CD4-positive, alpha-beta memory T cell (primary cell): ENCODE data around the gene PLCG2. TPM values are rescaled to one million over a fixed set of nuclear protein-coding genes. Genes with fewer than 3 reads are reported as not detected.
"Not testable (repeated sequence)": the region's sequence is repeated elsewhere in the genome, so short reads cannot be mapped to it uniquely, and the experiment has no call there.

Experiments used
- CTCF ChIA-PET: fragments of 350-600 bp; sonication (Branson Sonifier 250); formaldehyde crosslinking; loops from one replicate; lab custom pipeline; 2021; ENCODE audit warnings: inconsistent platforms; ENCODE audit not compliant: partially characterized antibody; lab: Charles Lee
- POLR2A ChIA-PET: fragments of 350-600 bp; sonication (Branson Sonifier 250); formaldehyde crosslinking; loops from one replicate; lab custom pipeline; 2021; ENCODE audit not compliant: partially characterized antibody; lab: Charles Lee
- DNase-seq, 5 donors: peaks; one replicate each; pipeline versions ENCODE4 v3.0.0 to v3.0.0-alpha.2; 2020 to 2022; ENCODE audit warnings: mixed read lengths in 1 of 5
- H3K27ac ChIP-seq: one replicate; pipeline ENCODE4 v1.7.0; 2013; ENCODE audit warnings: low read depth, low read length
- H3K27me3 ChIP-seq: 2 replicates; pipeline ENCODE4 v1.7.0; 2013; ENCODE audit warnings: mild to moderate bottlenecking, low read length, moderate library complexity; ENCODE audit not compliant: insufficient read depth
- H3K36me3 ChIP-seq: 2 replicates; pipeline ENCODE4 v1.7.0; 2013; ENCODE audit warnings: mild to moderate bottlenecking, low read length, moderate library complexity; ENCODE audit not compliant: insufficient read depth
- H3K4me1 ChIP-seq: 2 replicates; pipeline ENCODE4 v1.7.0; 2013; ENCODE audit warnings: mild to moderate bottlenecking, low read length, moderate library complexity; ENCODE audit not compliant: insufficient read depth
- H3K4me3 ChIP-seq, 2 donors: one replicate each; pipeline ENCODE4 v1.7.0; 2013; ENCODE audit warnings: low read length in 2 of 2, mild to moderate bottlenecking in 1 of 2
- H3K9me3 ChIP-seq, 2 donors: one replicate each; pipeline ENCODE4 v1.7.0; 2013; ENCODE audit warnings: low read length in 2 of 2, control low read depth in 1 of 2; ENCODE audit not compliant: control insufficient read depth in 1 of 2
- H3K27ac Mint-ChIP-seq, 7 donors: one replicate each; pipeline ENCODE4 v1.8.0; 2020 to 2021; ENCODE audit warnings: mixed read lengths in 7 of 7, mild to moderate bottlenecking in 6 of 7, inconsistent platforms in 3 of 7, moderate library complexity in 3 of 7
- H3K27me3 Mint-ChIP-seq, 2 donors: one replicate each; pipeline ENCODE4 v1.8.0; 2020 to 2021; ENCODE audit warnings: mixed read lengths in 2 of 2
- H3K36me3 Mint-ChIP-seq, 2 donors: one replicate each; pipeline ENCODE4 v1.8.0; 2020 to 2021; ENCODE audit warnings: mixed read lengths in 2 of 2, inconsistent platforms in 1 of 2, mild to moderate bottlenecking in 1 of 2
- H3K4me1 Mint-ChIP-seq, 4 donors: one replicate each; pipeline ENCODE4 v1.8.0; 2020 to 2021; ENCODE audit warnings: mixed read lengths in 4 of 4, mild to moderate bottlenecking in 1 of 4
- H3K4me3 Mint-ChIP-seq, 8 donors: one replicate each; pipeline ENCODE4 v1.8.0; 2020 to 2021; ENCODE audit warnings: mixed read lengths in 8 of 8, mild to moderate bottlenecking in 7 of 8, moderate library complexity in 6 of 8, inconsistent platforms in 3 of 8
- H3K9me3 Mint-ChIP-seq, 8 donors: one replicate each; pipeline ENCODE4 v1.8.0; 2020 to 2021; ENCODE audit warnings: mixed read lengths in 8 of 8, mild to moderate bottlenecking in 5 of 8, inconsistent platforms in 3 of 8, moderate library complexity in 1 of 8
- intact Hi-C: fragments of 100-400 bp; cut with micrococcal nuclease; formaldehyde crosslinking; loops from one replicate; pipeline ENCODE4 v1.15.1; 2023
- polyA plus RNA-seq, 2 donors: library from polyadenylated mRNA; unstranded; fragments of 300-500 nt; fragmentation: Illumina TruSeq; gene quantifications; one replicate each; pipeline ENCODE4 v1.2.3, GENCODE V29; 2021
- total RNA-seq, 2 experiments: library from RNA; stranded (reverse); gene quantifications; one replicate each; pipeline ENCODE4 v1.2.3, GENCODE V29; 2021

The PLCG2 gene
- total and polyA plus RNA-seq, 4 experiments from 2014 or later: 0.63 to 2.4 (median 2.1) TPM

- ChIA-PET POLR2A (no interaction called here), CTCF (no interaction called here)
- H3K4me1 Mint-ChIP-seq: no peaks in the 10 kb centered on the region
- Histone ChIP-seq H3K4me3 (no peak overlapping the region), H3K27me3 (no peaks in the 10 kb centered on the region), H3K36me3 (no peaks in the 10 kb centered on the region), H3K27ac (no peak overlapping the region), H3K9me3 (no peaks in the 10 kb centered on the region), H3K4me1 (no peaks in the 10 kb centered on the region)
- no peak overlapping the region for H3K4me3 Mint-ChIP-seq
- no peak for DNase-seq
- H3K27ac Mint-ChIP-seq: no peak overlapping the region
- peaks cover 0 to 20% (median 9%) of the 10 kb centered on the region in 8 donors for H3K9me3 Mint-ChIP-seq
- intact Hi-C loops: no loop called here
- peaks cover 2 to 3% of the 10 kb centered on the region in 2 donors for H3K36me3 Mint-ChIP-seq
- no peaks in the 10 kb centered on the region for H3K27me3 Mint-ChIP-seq
These were observed 177.3 kb downstream of the PLCG2 start for GRCh38 chr16:81956213-81956948.

- DNase-seq: no peak
- Mint-ChIP-seq H3K9me3 (peaks cover 0 to 4% (median 0%) of the 10 kb centered on the region in 8 donors), H3K4me3 (no peak overlapping the region), H3K36me3 (no peaks in the 10 kb centered on the region), H3K4me1 (no peaks in the 10 kb centered on the region), H3K27ac (no peak overlapping the region), H3K27me3 (peaks cover 2 to 7% of the 10 kb centered on the region in 2 donors)
- intact Hi-C loops: no loop called here
- Histone ChIP-seq H3K36me3 (no peaks in the 10 kb centered on the region), H3K9me3 (no peaks in the 10 kb centered on the region), H3K4me1 (no peaks in the 10 kb centered on the region), H3K4me3 (no peak overlapping the region), H3K27ac (no peak overlapping the region), H3K27me3 (no peaks in the 10 kb centered on the region)
- CTCF ChIA-PET: no interaction called here
- POLR2A ChIA-PET: no interaction called here
These were observed 185.7 kb downstream of the PLCG2 start for GRCh38 chr16:81964808-81965207.

- no peaks in the 10 kb centered on the region for H3K4me1 Mint-ChIP-seq
- H3K4me3 ChIP-seq: no peak overlapping the region
- ChIA-PET CTCF (interaction anchor here (0.7 kb wide), 1 partner anchor 144 kb away, joined by 4 read pairs; no protein-coding TSS in a partner anchor), POLR2A (no interaction called here)
- no peaks in the 10 kb centered on the region for H3K36me3 ChIP-seq
- no peak overlapping the region for H3K27ac Mint-ChIP-seq
- peaks cover 2 to 7% of the 10 kb centered on the region in 2 donors for H3K27me3 Mint-ChIP-seq
- H3K4me3 Mint-ChIP-seq: no peak overlapping the region
- no peaks in the 10 kb centered on the region for H3K36me3 Mint-ChIP-seq
- intact Hi-C loops: no loop called here
- H3K27me3 ChIP-seq: no peaks in the 10 kb centered on the region
- no peak overlapping the region for H3K27ac ChIP-seq
- H3K9me3 ChIP-seq: no peaks in the 10 kb centered on the region
- H3K9me3 Mint-ChIP-seq: peaks cover 4 to 21% (median 12%) of the 10 kb centered on the region in 8 donors
- H3K4me1 ChIP-seq: no peaks in the 10 kb centered on the region
- DNase-seq: no peak
These were observed 188.3 kb downstream of the PLCG2 start for GRCh38 chr16:81967358-81967757.

GRCh38 chr16:81971853-81972252 is 192.8 kb downstream of the PLCG2 start:
- no peak overlapping the region for H3K27ac ChIP-seq
- no peak overlapping the region for H3K27ac Mint-ChIP-seq
- H3K36me3 Mint-ChIP-seq: peaks cover 3 to 5% of the 10 kb centered on the region in 2 donors
- intact Hi-C loops: no loop called here
- H3K9me3 ChIP-seq: no peaks in the 10 kb centered on the region
- POLR2A ChIA-PET: no interaction called here
- no peak overlapping the region for H3K4me3 Mint-ChIP-seq
- H3K4me1 Mint-ChIP-seq: no peaks in the 10 kb centered on the region
- peaks cover 3 to 5% of the 10 kb centered on the region in 2 donors for H3K27me3 Mint-ChIP-seq
- H3K4me1 ChIP-seq: no peaks in the 10 kb centered on the region
- peaks cover 8 to 51% (median 36%) of the 10 kb centered on the region in 8 donors for H3K9me3 Mint-ChIP-seq
- CTCF ChIA-PET: no interaction called here
- no peaks in the 10 kb centered on the region for H3K27me3 ChIP-seq
- no peak overlapping the region for H3K4me3 ChIP-seq
- H3K36me3 ChIP-seq: no peaks in the 10 kb centered on the region
- DNase-seq: no peak

- no peak overlapping the region for H3K4me3 Mint-ChIP-seq
- no peak for DNase-seq
- Histone ChIP-seq H3K4me1 (no peaks in the 10 kb centered on the region), H3K4me3 (no peak overlapping the region), H3K27ac (no peak overlapping the region), H3K9me3 (no peaks in the 10 kb centered on the region), H3K36me3 (no peaks in the 10 kb centered on the region), H3K27me3 (no peaks in the 10 kb centered on the region)
- intact Hi-C loops: no loop called here
- peaks cover 3 to 7% of the 10 kb centered on the region in 2 donors for H3K27me3 Mint-ChIP-seq
- H3K27ac Mint-ChIP-seq: no peak overlapping the region
- peaks cover 8 to 54% (median 40%) of the 10 kb centered on the region in 8 donors for H3K9me3 Mint-ChIP-seq
- no peaks in the 10 kb centered on the region for H3K4me1 Mint-ChIP-seq
- H3K36me3 Mint-ChIP-seq: peaks cover 3 to 8% of the 10 kb centered on the region in 2 donors
- ChIA-PET POLR2A (no interaction called here), CTCF (no interaction called here)
These were observed 194.6 kb downstream of the PLCG2 start for GRCh38 chr16:81973737-81974136.

GRCh38 chr16:81975637-81976036 is 196.5 kb downstream of the PLCG2 start:
- H3K4me3 Mint-ChIP-seq: no peak overlapping the region
- Histone ChIP-seq H3K4me1 (no peaks in the 10 kb centered on the region), H3K27me3 (no peaks in the 10 kb centered on the region), H3K36me3 (no peaks in the 10 kb centered on the region), H3K27ac (no peak overlapping the region), H3K9me3 (no peaks in the 10 kb centered on the region), H3K4me3 (no peak overlapping the region)
- DNase-seq: no peak
- peaks cover 3 to 8% of the 10 kb centered on the region in 2 donors for H3K36me3 Mint-ChIP-seq
- ChIA-PET CTCF (no interaction called here), POLR2A (no interaction called here)
- H3K4me1 Mint-ChIP-seq: no peaks in the 10 kb centered on the region
- no peak overlapping the region for H3K27ac Mint-ChIP-seq
- peaks cover 1 to 7% of the 10 kb centered on the region in 2 donors for H3K27me3 Mint-ChIP-seq
- intact Hi-C loops: no loop called here
- peaks cover 4 to 53% (median 39%) of the 10 kb centered on the region in 8 donors for H3K9me3 Mint-ChIP-seq

GRCh38 chr16:81977335-81977942 is 198.3 kb downstream of the PLCG2 start:
- H3K4me3 Mint-ChIP-seq, H3K36me3 ChIP-seq, H3K27me3 ChIP-seq, H3K27ac ChIP-seq, H3K4me1 ChIP-seq, H3K27ac Mint-ChIP-seq, CTCF ChIA-PET, H3K4me1 Mint-ChIP-seq, H3K27me3 Mint-ChIP-seq, H3K9me3 ChIP-seq, H3K4me3 ChIP-seq, intact Hi-C loops, POLR2A ChIA-PET, DNase-seq, H3K36me3 Mint-ChIP-seq: not testable (repeated sequence)
- peaks cover 2 to 37% (median 25%) of the 10 kb centered on the region in 8 donors for H3K9me3 Mint-ChIP-seq
